Adipocyte (in vitro differentiated cells): Measurements from ENCODE around the gene DLGAP4.

ENCODE experiments used
- DNase-seq: peaks from one replicate; pipeline ENCODE4 v3.0.0-alpha.2; 2015; ENCODE audit warnings: low read depth
- H3K27me3 ChIP-seq: replicated peaks from 2 replicates; pipeline ENCODE4 v1.7.0; 2013; ENCODE audit warnings: mild to moderate bottlenecking, low read length, moderate library complexity; ENCODE audit not compliant: control insufficient read depth, insufficient read depth
- H3K36me3 ChIP-seq: 2 replicates; pipeline ENCODE4 v1.7.0; 2013; ENCODE audit warnings: low read length, mild to moderate bottlenecking, moderate library complexity; ENCODE audit not compliant: control insufficient read depth, insufficient read depth, severe bottlenecking
- H3K4me1 ChIP-seq: 2 replicates; pipeline ENCODE4 v1.7.0; 2013; ENCODE audit warnings: mild to moderate bottlenecking, low read length, moderate library complexity; ENCODE audit not compliant: control insufficient read depth, insufficient read depth
- H3K4me3 ChIP-seq: 2 replicates; pipeline ENCODE4 v1.7.0; 2013; ENCODE audit warnings: mild to moderate bottlenecking, low read length, moderate library complexity
- H3K9ac ChIP-seq: 2 replicates; pipeline ENCODE4 v1.7.0; 2013; ENCODE audit warnings: mild to moderate bottlenecking, low read length, moderate library complexity
- H3K9me3 ChIP-seq: 2 replicates; pipeline ENCODE4 v1.7.0; 2013; ENCODE audit warnings: mild to moderate bottlenecking, low read length, moderate library complexity; ENCODE audit not compliant: control insufficient read depth

The DLGAP4 gene

GRCh38 chr20:36540551-36541211 is 234.5 kb downstream of the DLGAP4 start:
- H3K9me3 ChIP-seq = no peaks in the 10 kb centered on the region
- H3K4me1 ChIP-seq = peaks cover 52% of the 10 kb centered on the region
- H3K27me3 ChIP-seq = no peaks in the 10 kb centered on the region
- peaks cover 4% of the 10 kb centered on the region for H3K36me3 ChIP-seq
- no peak for DNase-seq
- peak overlapping the region; percentile 99 for H3K9ac ChIP-seq
- peak overlapping the region; percentile 90 for H3K4me3 ChIP-seq

DNA sequence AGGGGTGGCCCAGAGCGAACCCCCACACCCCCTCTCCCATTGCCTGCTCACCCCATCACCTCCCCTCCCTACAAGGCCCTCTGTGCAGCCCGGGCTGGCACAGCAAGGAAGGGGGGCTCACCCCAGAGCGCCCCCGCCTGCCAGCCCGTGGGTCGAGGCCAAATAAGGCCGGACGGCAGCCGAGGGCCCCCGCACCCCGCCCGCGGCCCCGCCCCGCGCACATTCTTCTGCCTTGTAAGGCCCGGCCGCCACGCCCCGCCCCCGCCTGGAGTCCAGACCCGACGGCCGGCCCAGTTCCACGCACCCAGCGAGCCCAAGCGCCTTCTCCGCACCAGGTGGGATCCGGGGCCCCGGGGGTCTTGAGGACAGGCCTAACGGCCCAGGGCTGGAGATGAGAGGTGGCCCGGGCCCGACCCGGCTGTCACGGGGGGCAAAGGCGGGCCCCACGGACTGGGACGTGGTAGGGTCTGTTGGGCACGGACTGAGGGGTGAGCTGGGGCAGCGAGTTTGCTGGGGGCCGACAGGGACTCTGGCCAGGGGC is 235.2 kb downstream of the DLGAP4 start, which contains the start of gene MYL9:
Gene MYL9, plus strand, starts transcription at position 293 of the 541 bp plus-strand sequence. CDS start 3,366 bp downstream, outside the sequence.
- Histone ChIP-seq H3K9me3 (no peaks in the 10 kb centered on the region), H3K4me3 (peak within 1 kb of the TSS; percentile 90), H3K4me1 (peaks cover 52% of the 10 kb centered on the region), H3K9ac (peak within 1 kb of the TSS; percentile 99), H3K27me3 (no peaks in the 10 kb centered on the region), H3K36me3 (peaks cover 10% of the 10 kb centered on the region)
- peak; percentile 93 for DNase-seq

DNA sequence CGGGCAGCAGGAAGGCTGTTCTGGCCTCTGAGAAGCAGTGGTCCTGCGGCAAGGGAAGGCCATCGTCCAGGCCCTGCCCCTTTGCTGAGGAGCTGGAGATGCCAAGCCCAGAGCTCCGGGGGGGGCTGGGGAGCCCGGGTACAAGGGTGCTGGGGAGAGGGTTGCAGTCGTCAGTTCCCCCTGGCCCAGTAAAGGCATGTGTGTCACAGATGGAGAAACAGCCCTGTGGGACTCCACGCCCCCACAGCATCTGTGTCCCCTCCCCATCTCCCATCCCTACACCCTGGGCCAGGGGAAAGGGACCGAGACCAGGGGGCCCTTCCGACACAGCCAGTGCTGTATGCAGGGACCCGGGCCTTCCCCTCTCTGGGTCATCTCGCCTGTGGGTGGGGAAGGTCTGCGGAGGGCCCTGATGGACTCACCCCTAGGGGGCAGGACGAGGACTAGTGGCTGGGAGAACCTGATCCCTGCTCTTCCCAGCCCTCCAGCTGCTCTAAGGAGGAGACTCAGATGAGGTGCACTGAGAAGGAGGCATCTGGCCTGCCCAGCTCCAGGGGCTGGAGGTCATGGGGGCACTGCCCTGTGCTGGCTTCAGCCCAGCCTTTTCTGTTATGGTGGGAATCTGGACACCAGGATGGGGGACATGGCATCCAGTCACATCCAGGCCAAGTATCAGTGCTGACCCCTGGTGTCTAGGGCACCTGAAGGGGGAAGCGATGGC is 235.8 kb downstream of the DLGAP4 start:
- peak overlapping the region; percentile 90 for H3K4me3 ChIP-seq
- peak; percentile 76 for DNase-seq
- H3K9me3 ChIP-seq = no peaks in the 10 kb centered on the region
- peaks cover 15% of the 10 kb centered on the region for H3K36me3 ChIP-seq
- H3K9ac ChIP-seq = peak overlapping the region; percentile 99
- H3K4me1 ChIP-seq = peaks cover 52% of the 10 kb centered on the region
- H3K27me3 ChIP-seq = no peaks in the 10 kb centered on the region

DNA sequence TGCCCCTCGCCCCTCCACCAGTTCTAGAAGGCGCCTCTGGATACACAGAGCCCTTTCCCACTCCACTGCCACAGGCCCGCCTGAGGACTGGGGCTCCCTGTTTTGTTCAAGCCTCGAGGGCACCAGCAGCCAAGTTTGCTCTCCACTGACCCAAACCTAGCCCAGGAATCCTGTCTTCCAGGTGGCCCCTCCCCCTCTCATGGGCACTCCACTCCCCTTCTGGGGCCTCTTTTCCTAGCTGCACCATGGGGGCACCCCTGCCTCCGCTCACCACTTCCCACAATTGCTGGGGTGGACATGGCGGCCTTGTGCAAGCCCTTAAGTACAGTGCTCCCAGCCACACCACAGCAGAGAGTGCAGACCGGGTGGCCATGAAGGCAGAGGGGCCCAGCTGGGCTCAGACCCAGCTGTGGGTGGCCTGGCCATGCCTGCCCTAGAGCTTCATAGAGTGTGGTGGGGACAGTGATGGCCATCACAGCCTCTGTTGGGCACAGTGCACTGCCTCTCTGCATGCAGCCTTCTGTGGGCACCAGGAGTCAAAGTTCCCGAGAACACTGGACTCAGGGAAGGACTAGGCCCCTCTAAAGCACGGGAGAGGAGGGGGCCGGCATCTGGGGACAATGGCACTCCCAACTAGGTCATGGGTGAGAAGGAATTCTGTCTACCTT is 236.5 kb downstream of the DLGAP4 start:
- peak; percentile 7 for DNase-seq
- Histone ChIP-seq H3K9me3 (no peaks in the 10 kb centered on the region), H3K9ac (peak overlapping the region; percentile 99), H3K4me3 (peak overlapping the region; percentile 90), H3K27me3 (no peaks in the 10 kb centered on the region), H3K4me1 (peaks cover 52% of the 10 kb centered on the region), H3K36me3 (peaks cover 23% of the 10 kb centered on the region)

DNA sequence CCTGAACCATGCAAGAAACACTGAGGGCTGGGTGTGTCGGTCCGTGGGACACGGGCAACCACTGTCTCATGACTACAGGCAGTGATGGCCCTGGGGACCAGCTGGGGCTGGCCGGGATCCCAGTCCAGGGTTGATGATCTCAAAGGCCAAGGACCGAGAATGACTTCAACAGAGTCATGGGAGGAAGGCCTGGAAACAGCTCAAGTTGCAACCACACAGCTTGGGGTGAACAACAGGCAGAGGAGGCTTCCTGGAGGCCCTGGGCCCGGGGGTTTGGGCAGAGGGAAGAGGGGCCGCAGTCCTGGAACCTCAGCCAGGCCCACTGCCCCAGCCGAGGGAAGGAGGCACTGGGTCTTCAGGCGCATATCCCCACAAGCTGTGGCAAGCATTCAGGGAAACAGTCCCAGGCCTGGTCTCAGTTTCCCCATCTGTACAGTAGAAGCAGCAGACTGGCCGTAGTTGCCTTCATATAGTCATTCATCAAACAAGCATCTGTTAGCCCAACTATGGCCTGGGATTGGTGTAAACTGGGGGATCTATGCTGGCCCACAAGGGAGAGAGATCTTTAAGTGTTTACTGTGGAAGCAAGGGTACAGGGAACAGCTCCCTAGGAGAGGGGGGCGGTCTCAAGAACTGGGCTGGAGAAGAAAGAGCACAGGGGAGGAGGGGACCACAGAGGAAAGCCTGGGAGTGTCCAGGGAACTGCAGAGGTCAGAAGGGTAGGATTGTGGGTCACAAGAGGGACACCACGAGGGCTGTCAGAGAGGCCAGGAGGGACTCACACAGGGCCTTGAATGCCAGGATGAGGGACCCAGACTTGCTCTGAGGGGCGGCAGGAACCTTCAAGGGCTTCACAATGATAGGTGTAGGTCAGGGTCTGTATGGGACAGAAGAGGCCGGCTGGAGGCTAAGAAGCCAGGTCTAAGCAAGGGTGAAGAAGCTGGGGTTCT is 237.3 kb downstream of the DLGAP4 start:
- H3K4me3 ChIP-seq = peak overlapping the region; percentile 90
- peak overlapping the region; percentile 99 for H3K9ac ChIP-seq
- H3K4me1 ChIP-seq = peaks cover 46% of the 10 kb centered on the region
- H3K27me3 ChIP-seq = no peaks in the 10 kb centered on the region
- no peaks in the 10 kb centered on the region for H3K9me3 ChIP-seq
- peaks cover 31% of the 10 kb centered on the region for H3K36me3 ChIP-seq
- DNase-seq = peak; percentile 68

GRCh38 chr20:36544134-36545018 is 238.2 kb downstream of the DLGAP4 start:
- H3K4me3 ChIP-seq = peak overlapping the region; percentile 90
- peaks cover 39% of the 10 kb centered on the region for H3K36me3 ChIP-seq
- H3K27me3 ChIP-seq = no peaks in the 10 kb centered on the region
- H3K4me1 ChIP-seq = peaks cover 46% of the 10 kb centered on the region
- peak; percentile 73 for DNase-seq
- peak overlapping the region; percentile 99 for H3K9ac ChIP-seq
- H3K9me3 ChIP-seq = no peaks in the 10 kb centered on the region

- peaks cover 43% of the 10 kb centered on the region for H3K36me3 ChIP-seq
- peaks cover 40% of the 10 kb centered on the region for H3K4me1 ChIP-seq
- no peaks in the 10 kb centered on the region for H3K9me3 ChIP-seq
- H3K27me3 ChIP-seq = no peaks in the 10 kb centered on the region
- DNase-seq = no peak
- H3K9ac ChIP-seq = no peak overlapping the region
- no peak overlapping the region for H3K4me3 ChIP-seq
These were observed 240.1 kb downstream of the DLGAP4 start for GRCh38 chr20:36546111-36546736.

DNA sequence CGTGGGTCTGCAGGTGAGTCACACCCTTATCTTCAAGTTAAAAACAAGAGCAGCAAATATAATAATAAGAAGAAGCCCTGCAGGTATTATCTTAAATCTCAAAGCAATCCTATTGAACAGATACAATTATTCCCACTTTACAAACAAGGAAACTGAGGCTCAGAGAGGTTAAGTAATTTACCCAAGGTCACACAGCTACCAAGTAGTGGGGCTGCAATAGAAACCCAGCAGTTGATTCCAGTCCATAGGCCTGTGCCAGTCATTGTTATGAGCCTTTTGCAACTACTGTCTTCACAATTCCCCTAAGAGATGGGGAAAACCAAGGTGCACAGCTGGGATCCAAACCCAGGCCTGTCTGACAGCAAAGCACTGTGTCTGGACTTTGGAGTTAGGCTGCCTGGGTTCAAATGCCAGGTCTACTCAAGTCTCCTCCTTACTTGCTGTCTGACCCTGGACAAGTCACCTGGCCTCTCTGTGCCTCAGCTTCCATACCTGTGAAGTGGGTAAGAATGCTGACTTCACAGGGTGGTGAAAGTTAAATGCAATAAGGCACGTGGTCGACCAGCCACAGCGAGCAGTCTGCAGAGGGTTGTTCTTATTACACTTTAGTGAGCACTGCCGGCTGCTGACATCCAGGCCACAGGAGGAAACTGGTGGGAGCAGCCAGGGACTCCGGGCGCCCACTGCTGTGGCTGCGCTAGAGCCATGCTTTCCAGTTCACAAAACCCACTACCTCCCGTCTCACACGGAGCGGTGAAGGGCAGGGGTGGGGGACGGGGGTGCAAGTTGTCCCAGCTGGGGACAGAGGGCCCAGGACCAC is 241.3 kb downstream of the DLGAP4 start:
- DNase-seq = no peak
- Histone ChIP-seq H3K9ac (no peak overlapping the region), H3K27me3 (no peaks in the 10 kb centered on the region), H3K36me3 (peaks cover 43% of the 10 kb centered on the region), H3K9me3 (no peaks in the 10 kb centered on the region), H3K4me3 (no peak overlapping the region), H3K4me1 (peaks cover 36% of the 10 kb centered on the region)

DNA sequence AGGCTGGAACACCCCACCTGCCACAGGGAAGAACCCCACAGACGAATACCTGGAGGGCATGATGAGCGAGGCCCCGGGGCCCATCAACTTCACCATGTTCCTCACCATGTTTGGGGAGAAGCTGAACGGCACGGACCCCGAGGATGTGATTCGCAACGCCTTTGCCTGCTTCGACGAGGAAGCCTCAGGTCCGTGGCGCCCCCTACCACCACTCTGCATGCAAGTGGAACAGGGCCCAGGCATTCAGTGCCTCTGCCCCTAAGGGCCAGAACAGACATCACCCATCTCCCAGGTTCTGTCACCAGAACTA is 241.8 kb downstream of the DLGAP4 start:
- Histone ChIP-seq H3K4me3 (no peak overlapping the region), H3K27me3 (no peaks in the 10 kb centered on the region), H3K9ac (no peak overlapping the region), H3K4me1 (peaks cover 30% of the 10 kb centered on the region), H3K36me3 (peaks cover 43% of the 10 kb centered on the region), H3K9me3 (no peaks in the 10 kb centered on the region)
- no peak for DNase-seq
